ENCODE data around the gene PET117. TPM values are rescaled to one million over a fixed set of nuclear protein-coding genes. Genes with fewer than 3 reads are reported as not detected.
"Not testable (repeated sequence)": the region's sequence is repeated elsewhere in the genome, so short reads cannot be mapped to it uniquely, and the experiment has no call there.

PET117 gene
- polyA plus RNA-seq, 2 donors = 7.5 to 8.9 TPM

GRCh38 chr20:18176318-18176785, 38.7 kb downstream of the PET117 start:
- Histone ChIP-seq H3K4me3 (ENCODE audit: low read depth in 1 of 2, low read length in 2 of 2) (no peak overlapping the region), H3K4me1 (ENCODE audit: control insufficient read depth in 2 of 2, insufficient read depth in 2 of 2, low read length in 1 of 2) (peaks cover 0 to 3% of the 10 kb centered on the region in 2 donors), H3K36me3 (ENCODE audit: control insufficient read depth in 2 of 2, insufficient read depth in 2 of 2, low read length in 1 of 2) (peaks cover 0 to 3% of the 10 kb centered on the region in 2 donors), H3K9me3 (ENCODE audit: control insufficient read depth in 2 of 2, insufficient read depth in 1 of 2, low read depth in 1 of 2, low read length in 1 of 2) (no peaks in the 10 kb centered on the region), H3K27ac (ENCODE audit: low read depth in 2 of 2, low read length in 1 of 2) (no peak overlapping the region), H3K27me3 (ENCODE audit: control insufficient read depth in 1 of 2, insufficient read depth in 2 of 2, low read length in 2 of 2) (no peaks in the 10 kb centered on the region)
- 89 to 95% methylated on average over 8 of the region's 8 CpGs for WGBS, 2 donors

GRCh38 chr20:18180366-18180765, 42.7 kb downstream of the PET117 start:
- peaks cover 6 to 12% of the 10 kb centered on the region in 2 donors for H3K36me3 ChIP-seq (ENCODE audit: control insufficient read depth in 2 of 2, insufficient read depth in 2 of 2, low read length in 1 of 2)
- H3K27ac ChIP-seq (ENCODE audit: low read depth in 2 of 2, low read length in 1 of 2) = not testable (repeated sequence)

GRCh38 chr20:18180815-18181214, 43.2 kb downstream of the PET117 start:
- no peaks in the 10 kb centered on the region for H3K9me3 ChIP-seq (ENCODE audit: control insufficient read depth in 2 of 2, insufficient read depth in 1 of 2, low read depth in 1 of 2, low read length in 1 of 2)
- peaks cover 0 to 3% of the 10 kb centered on the region in 2 donors for H3K4me1 ChIP-seq (ENCODE audit: control insufficient read depth in 2 of 2, insufficient read depth in 2 of 2, low read length in 1 of 2)
- H3K36me3 ChIP-seq (ENCODE audit: control insufficient read depth in 2 of 2, insufficient read depth in 2 of 2, low read length in 1 of 2) = peaks cover 6 to 12% of the 10 kb centered on the region in 2 donors

More at GRCh38 chr20:18180366-18180765, 42.7 kb downstream of the PET117 start:
- not testable (repeated sequence) for H3K27me3 ChIP-seq (ENCODE audit: control insufficient read depth in 1 of 2, insufficient read depth in 2 of 2, low read length in 2 of 2); H3K4me1 ChIP-seq (ENCODE audit: control insufficient read depth in 2 of 2, insufficient read depth in 2 of 2, low read length in 1 of 2); H3K9me3 ChIP-seq (ENCODE audit: control insufficient read depth in 2 of 2, insufficient read depth in 1 of 2, low read depth in 1 of 2, low read length in 1 of 2); H3K4me3 ChIP-seq (ENCODE audit: low read depth in 1 of 2, low read length in 2 of 2)

GRCh38 chr20:18187020-18187419, 49.4 kb downstream of the PET117 start:
- peaks cover 5 to 23% of the 10 kb centered on the region in 2 donors for H3K36me3 ChIP-seq (ENCODE audit: control insufficient read depth in 2 of 2, insufficient read depth in 2 of 2, low read length in 1 of 2)
- H3K27ac ChIP-seq (ENCODE audit: low read depth in 2 of 2, low read length in 1 of 2) = peak overlapping the region in 1 of 2 donors; percentile 48
- 50 to 69% methylated on average over 5 of the region's 5 CpGs for WGBS, 2 donors

More at GRCh38 chr20:18180815-18181214, 43.2 kb downstream of the PET117 start:
- H3K4me3 ChIP-seq (ENCODE audit: low read depth in 1 of 2, low read length in 2 of 2) = no peak overlapping the region
- no peaks in the 10 kb centered on the region for H3K27me3 ChIP-seq (ENCODE audit: control insufficient read depth in 1 of 2, insufficient read depth in 2 of 2, low read length in 2 of 2)
- no peak overlapping the region for H3K27ac ChIP-seq (ENCODE audit: low read depth in 2 of 2, low read length in 1 of 2)
- WGBS, 2 donors = 74 to 100% methylated on average over 1 of the region's 1 CpG

GRCh38 chr20:18188434-18188833, 50.8 kb downstream of the PET117 start:
- Histone ChIP-seq H3K4me1 (ENCODE audit: control insufficient read depth in 2 of 2, insufficient read depth in 2 of 2, low read length in 1 of 2) (peaks cover 0 to 2% of the 10 kb centered on the region in 2 donors), H3K36me3 (ENCODE audit: control insufficient read depth in 2 of 2, insufficient read depth in 2 of 2, low read length in 1 of 2) (peaks cover 5 to 20% of the 10 kb centered on the region in 2 donors), H3K4me3 (ENCODE audit: low read depth in 1 of 2, low read length in 2 of 2) (no peak overlapping the region), H3K27ac (ENCODE audit: low read depth in 2 of 2, low read length in 1 of 2) (no peak overlapping the region), H3K27me3 (ENCODE audit: control insufficient read depth in 1 of 2, insufficient read depth in 2 of 2, low read length in 2 of 2) (no peaks in the 10 kb centered on the region), H3K9me3 (ENCODE audit: control insufficient read depth in 2 of 2, insufficient read depth in 1 of 2, low read depth in 1 of 2, low read length in 1 of 2) (no peaks in the 10 kb centered on the region)
- WGBS, 2 donors = 37 to 47% methylated on average over 3 of the region's 3 CpGs

More at GRCh38 chr20:18187020-18187419, 49.4 kb downstream of the PET117 start:
- H3K4me1 ChIP-seq (ENCODE audit: control insufficient read depth in 2 of 2, insufficient read depth in 2 of 2, low read length in 1 of 2) = peaks cover 0 to 5% of the 10 kb centered on the region in 2 donors
- no peaks in the 10 kb centered on the region for H3K27me3 ChIP-seq (ENCODE audit: control insufficient read depth in 1 of 2, insufficient read depth in 2 of 2, low read length in 2 of 2)
- no peak overlapping the region for H3K4me3 ChIP-seq (ENCODE audit: low read depth in 1 of 2, low read length in 2 of 2)
- H3K9me3 ChIP-seq (ENCODE audit: control insufficient read depth in 2 of 2, insufficient read depth in 1 of 2, low read depth in 1 of 2, low read length in 1 of 2) = no peaks in the 10 kb centered on the region

- Histone ChIP-seq H3K4me3 (ENCODE audit: low read depth in 1 of 2, low read length in 2 of 2) (no peak overlapping the region), H3K9me3 (ENCODE audit: control insufficient read depth in 2 of 2, insufficient read depth in 1 of 2, low read depth in 1 of 2, low read length in 1 of 2) (no peaks in the 10 kb centered on the region), H3K27me3 (ENCODE audit: control insufficient read depth in 1 of 2, insufficient read depth in 2 of 2, low read length in 2 of 2) (no peaks in the 10 kb centered on the region), H3K4me1 (ENCODE audit: control insufficient read depth in 2 of 2, insufficient read depth in 2 of 2, low read length in 1 of 2) (peaks cover 0 to 2% of the 10 kb centered on the region in 2 donors), H3K27ac (ENCODE audit: low read depth in 2 of 2, low read length in 1 of 2) (no peak overlapping the region), H3K36me3 (ENCODE audit: control insufficient read depth in 2 of 2, insufficient read depth in 2 of 2, low read length in 1 of 2) (peaks cover 5 to 15% of the 10 kb centered on the region in 2 donors)
- WGBS, 2 donors = 81 to 86% methylated on average over 3 of the region's 3 CpGs
These were observed 52.9 kb downstream of the PET117 start for GRCh38 chr20:18190338-18191233.

- Histone ChIP-seq H3K27me3 (ENCODE audit: control insufficient read depth in 1 of 2, insufficient read depth in 2 of 2, low read length in 2 of 2) (no peaks in the 10 kb centered on the region), H3K9me3 (ENCODE audit: control insufficient read depth in 2 of 2, insufficient read depth in 1 of 2, low read depth in 1 of 2, low read length in 1 of 2) (no peaks in the 10 kb centered on the region), H3K4me3 (ENCODE audit: low read depth in 1 of 2, low read length in 2 of 2) (no peak overlapping the region), H3K27ac (ENCODE audit: low read depth in 2 of 2, low read length in 1 of 2) (no peak overlapping the region), H3K4me1 (ENCODE audit: control insufficient read depth in 2 of 2, insufficient read depth in 2 of 2, low read length in 1 of 2) (no peaks in the 10 kb centered on the region), H3K36me3 (ENCODE audit: control insufficient read depth in 2 of 2, insufficient read depth in 2 of 2, low read length in 1 of 2) (peaks cover 5 to 11% of the 10 kb centered on the region in 2 donors)
- WGBS, 2 donors = 65 to 69% methylated on average over 1 of the region's 1 CpG
These were observed 53.6 kb downstream of the PET117 start for GRCh38 chr20:18191306-18191705.

Other genes starting within 250 kb of the PET117 start
- 10 to 100 TPM; 51.2 to 58.9 TPM for gene SNX5, start 169.1 kb upstream of the PET117 start, polyA plus RNA-seq
- gene MGME1, start 168.8 kb upstream of the PET117 start, polyA plus RNA-seq = 10 to 100 TPM in 1 of 2 donors, 1 to 10 TPM in 1; 9.6 to 14.5 TPM
- gene OVOL2, start 79.9 kb upstream of the PET117 start, polyA plus RNA-seq = 1 to 10 TPM; 4.0 to 7.3 TPM
- gene KAT14, start within 50 bp of the PET117 start, polyA plus RNA-seq = 1 to 10 TPM; 4.3 to 6.0 TPM
- 10 to 100 TPM; 10.8 to 15.6 TPM for gene ZNF133, start 150.7 kb downstream of the PET117 start, polyA plus RNA-seq